Activated CD4-positive, alpha-beta T cell treated with anti-CD3 and anti-CD28 coated beads, Interleukin-2, amount 50 U/mL, for 4 hours (primary cell): ENCODE measurements around the gene GMPS.
A peak's percentile ranks its signal among the peaks of the same experiment; 100 is the strongest.
"Not testable (repeated sequence)": the region's sequence is repeated elsewhere in the genome, so short reads cannot be mapped to it uniquely, and the experiment has no call there.

Experiments used
- DNase-seq, 2 experiments: peaks; one replicate each; pipeline ENCODE4 v3.0.0-alpha.2; 2020

GMPS gene

DNA sequence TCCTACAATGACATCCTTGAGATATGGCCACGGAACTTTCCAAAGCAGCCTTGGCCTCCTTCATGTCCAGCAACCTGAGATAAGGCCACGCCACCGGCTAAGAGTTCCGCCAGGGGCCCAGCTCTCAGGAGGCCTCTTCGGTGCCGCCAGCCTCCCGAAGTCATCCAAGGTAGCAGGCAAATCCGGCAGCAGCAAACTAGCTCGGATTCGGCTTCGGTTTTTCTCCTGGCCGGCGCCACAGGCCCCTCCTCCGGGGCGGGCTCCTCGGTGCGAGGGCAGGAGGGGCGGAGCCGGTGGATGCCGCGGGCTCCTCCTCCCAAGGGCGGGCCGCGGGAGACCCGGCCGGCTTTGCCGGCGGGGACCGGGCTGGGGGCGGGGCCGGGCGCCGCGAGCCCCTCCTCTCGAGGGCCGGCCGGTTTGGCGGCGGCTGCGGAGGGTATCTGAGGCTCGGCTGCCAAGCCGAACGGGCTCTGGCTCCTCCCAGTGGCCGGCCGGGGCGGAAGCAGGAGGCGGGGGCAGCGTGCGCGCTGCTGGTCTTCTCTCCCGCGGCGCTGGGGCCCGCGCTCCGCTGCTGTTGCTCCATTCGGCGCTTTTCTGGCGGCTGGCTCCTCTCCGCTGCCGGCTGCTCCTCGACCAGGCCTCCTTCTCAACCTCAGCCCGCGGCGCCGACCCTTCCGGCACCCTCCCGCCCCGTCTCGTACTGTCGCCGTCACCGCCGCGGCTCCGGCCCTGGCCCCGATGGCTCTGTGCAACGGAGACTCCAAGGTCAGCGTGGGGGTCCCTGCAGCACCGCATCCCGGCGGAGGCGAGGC lies at the start of gene GMPS:
GMPS (plus strand) TSS at position 518 of the 812 bp plus-strand sequence; CDS start at position 739, 221 bp downstream.
- DNase-seq: peak; percentile 90 to 93

DNA sequence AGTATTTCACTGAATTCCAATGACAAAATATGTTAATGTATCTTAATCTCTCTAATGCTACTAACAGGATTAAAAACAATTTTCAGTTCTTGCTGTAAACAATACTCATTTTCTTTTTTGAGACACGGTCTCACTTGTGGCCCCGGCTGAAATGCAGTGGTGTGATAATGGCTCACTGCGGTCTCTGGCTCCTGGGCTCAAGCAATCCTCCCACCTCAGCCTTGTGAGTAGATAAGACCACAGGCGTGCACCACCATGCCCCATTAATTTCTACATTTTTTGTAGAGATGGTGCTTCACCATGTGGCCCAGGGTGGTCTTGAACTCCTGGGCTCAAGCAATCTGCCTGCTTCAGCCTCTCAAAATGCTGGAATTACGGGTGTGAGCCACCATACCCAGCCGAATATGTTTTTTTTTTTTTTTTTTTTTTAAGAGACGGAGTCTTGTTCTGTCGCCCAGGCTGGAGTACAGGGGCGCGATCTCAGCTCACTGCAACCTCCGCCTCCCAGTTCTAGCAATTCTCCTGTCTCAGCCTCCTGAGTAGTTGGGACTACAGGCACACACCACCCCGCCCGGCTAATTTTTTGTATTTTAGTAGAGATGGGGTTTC lies 41.9 kb upstream of the GMPS start:
- not testable (repeated sequence) for DNase-seq

DNA sequence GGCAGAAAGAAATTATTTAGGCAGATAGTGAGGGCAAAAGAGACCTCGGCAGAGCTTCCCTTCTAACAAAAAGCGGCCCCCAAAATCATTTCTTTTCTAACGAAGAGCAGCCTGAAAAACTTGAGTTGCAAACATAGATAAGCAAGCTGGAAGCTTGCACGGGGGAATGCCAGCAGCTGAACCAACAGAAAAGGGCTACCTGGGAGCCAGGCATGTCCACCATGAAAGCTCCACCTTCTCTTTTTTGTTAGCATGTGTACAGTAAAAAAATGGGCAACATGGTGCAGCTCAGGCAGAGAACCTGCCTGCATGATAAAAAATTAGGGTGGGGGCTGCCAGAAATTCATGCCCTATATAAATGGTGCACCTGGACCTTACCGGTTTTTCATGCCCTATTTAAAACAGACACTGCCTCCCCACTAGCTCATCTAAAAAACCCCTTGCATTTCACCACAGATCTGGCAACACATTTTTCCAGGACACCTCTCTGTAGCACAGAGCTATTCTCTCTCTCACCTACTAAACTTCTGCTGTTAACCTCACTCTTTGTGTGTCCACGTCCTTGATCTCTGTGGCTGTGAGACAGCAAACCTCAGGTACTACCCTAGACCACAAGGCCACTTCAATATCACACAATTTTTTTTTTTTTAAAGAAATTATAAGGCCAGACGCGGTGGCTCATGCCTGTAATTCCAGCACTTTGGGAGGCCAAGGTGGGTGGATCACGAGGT lies 34.9 kb upstream of the GMPS start:
- no peak for DNase-seq

DNA sequence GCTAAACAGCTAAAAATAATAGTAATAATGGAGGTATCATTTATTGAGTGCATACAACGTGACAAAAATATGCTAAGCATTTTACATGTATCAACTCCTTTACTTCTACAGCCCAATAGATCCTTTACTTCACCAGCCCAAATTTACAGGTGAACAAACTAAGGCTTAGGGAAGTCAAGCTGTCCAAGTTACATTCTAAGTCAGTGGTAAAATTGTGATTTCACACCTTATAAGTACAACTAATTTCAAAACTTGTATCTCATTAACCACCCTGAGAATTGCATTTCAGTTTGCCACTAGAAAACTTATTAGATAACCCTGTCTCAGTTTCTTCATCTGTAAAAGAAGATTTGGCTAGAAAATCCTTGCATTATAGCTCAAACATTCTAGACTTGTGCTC lies 26.9 kb upstream of the GMPS start:
- DNase-seq: no peak

DNA sequence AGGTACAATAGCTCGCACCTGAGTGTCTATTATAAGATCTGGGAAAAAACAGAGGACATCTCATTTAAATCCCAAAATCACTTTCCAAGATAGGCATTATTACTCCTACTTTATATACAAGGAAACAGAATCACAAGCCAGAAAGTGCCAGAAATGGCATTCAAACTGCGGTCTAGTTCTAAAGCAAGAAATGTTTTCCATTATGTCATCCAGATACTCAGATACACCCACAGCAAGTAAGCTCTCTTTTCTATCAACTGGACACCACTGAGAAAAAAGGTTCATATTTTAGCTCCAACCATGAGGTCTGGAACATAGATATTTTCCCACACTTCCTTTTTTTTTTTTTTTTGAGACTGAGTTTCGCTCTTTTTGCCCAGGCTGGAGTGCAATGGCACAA lies 24.3 kb upstream of the GMPS start:
- no peak for DNase-seq

DNA sequence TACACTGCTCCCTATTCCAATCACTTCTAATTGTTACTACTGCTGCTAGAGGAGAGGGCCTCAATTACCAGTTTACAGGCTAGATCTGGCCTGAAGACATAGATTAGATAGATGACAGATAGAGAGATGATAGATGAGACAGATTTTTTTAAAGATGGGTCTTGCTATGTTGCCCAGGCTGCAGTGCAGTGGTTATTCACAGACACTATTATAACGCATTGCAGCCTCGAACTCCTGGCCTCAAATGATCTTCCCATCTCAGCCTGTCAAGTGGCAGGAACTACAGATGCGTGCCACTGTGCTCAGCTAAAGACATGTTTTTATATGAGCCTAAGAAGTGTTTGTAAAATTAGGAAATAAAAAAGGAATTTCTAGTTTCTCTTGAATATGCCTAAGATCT lies 22.5 kb upstream of the GMPS start:
- DNase-seq: no peak

DNA sequence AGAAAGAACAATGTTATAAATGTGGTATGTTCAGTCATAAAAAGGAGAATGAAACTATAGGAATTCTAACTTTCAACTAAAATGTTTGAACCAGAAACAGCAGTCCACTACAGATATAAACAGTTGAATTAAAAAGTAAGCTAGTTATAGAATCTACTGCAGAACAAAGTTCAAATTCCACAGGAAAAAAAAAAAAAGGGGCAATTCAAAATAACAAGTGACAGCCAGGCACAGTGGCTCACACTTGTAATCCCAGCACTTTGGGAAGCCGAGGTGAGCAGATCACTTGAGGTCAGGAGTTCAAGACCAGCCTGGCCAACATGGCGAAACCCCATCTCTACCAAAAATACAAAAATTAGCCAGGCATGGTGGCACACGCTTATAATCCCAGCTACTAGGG lies 21.0 kb upstream of the GMPS start:
- not testable (repeated sequence) for DNase-seq

DNA sequence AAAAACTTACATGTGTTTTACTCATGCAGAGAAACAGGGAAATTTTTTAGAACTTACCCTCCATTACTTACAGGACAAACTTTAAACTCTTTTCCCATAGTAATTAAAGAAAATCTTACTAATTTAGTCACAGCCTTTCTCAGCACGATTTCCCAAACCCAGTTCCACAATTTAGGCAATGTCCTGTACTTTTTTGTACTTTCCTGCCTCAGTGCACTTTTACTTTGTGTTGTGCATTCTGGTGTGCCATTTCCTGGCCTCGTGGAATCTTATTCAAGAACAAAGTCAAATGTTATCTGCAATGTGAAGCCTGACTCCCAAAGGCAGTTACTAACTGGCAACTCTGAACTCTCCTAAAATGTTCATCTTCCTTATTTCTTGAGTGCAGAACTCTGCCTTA lies 18.1 kb upstream of the GMPS start:
- no peak for DNase-seq

DNA sequence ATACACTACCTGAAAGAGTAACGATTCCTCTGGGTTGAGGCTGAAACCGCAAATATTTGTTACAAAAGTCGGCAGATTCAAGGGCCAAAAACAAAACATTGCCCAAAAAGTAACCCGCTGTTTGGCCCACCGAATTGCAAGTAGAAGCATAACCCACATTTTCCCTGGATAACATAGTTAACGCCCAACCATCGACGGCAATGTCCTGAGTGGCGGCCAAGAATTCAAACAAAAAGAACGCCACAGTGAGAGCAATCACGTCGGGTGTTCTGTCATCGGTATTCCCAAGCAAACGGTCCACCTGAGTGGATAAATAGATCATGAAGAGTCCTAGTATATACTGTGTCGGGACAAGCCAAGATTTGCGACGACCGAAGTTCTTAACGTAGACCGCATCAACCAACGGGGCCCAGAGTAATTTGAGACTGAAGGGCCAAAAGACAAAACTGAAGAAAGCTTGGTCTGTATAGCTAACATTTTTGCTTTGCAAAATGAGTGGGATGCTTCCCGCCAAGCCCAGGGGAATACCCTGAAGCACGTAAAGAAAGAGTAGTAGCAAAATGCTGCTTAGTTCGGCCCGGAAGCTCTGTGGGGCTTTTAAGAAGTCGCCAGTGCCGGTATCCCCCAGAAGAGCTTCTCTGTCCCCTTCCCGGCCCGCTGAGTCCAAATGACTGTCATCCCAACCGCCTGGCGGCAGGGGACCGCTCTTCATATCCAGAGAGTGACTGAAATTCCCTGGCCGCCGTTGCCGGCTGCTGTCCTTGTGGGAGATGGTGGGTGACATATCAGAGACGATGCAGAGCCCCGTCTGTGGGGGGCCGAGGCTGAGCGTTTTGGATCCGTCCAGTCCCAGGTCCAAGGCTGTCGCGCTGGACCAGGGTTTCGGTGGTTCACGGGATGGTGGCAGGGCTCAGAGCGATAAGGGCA lies 17.0 kb upstream of the GMPS start:
- DNase-seq: peak; percentile 5 to 18

DNA sequence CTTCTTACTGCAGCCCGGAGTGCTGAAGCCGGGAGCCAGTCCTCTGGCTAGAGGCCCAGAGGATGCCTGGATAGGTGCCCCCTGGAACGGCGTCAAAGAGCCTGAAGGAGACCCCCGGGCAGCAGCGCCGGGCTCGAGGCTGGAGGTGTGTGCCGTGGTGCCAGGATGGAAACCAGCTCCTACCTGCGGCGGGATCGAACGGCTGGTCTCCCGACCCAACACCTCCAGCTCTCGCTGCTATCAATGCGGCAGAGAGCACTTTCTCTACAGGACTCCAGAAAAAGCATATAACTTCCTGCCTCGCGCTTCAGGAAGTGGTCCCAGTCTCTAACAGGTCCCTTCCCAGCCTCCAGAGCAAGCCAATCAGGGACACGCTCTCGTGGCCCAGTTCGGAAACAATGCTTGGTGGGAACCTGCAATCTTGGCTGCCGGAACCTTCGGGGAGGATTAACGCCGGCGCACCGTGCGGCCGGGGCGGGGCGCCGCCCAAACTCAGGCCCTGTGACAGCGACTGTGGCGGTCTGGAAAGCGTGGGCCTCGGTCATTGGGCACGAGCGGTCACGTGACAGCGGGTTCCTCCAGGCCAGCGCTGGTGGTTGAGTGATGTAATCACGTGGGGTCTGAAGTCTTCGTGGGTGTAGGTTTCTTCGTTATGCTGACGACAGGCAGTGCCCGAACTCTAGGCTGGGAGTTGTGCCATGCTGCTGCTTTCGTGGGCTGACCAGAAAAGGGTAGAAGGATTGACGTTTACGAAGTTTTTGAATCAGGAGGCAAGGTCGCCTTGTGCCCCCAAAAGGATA lies 16.1 kb upstream of the GMPS start, which contains the start of gene SLC33A1:
SLC33A1 (minus strand) TSS at position 287 of the 800 bp plus-strand sequence. CDS start 430 bp downstream, outside the sequence.
- peak; percentile 98 for DNase-seq

DNA sequence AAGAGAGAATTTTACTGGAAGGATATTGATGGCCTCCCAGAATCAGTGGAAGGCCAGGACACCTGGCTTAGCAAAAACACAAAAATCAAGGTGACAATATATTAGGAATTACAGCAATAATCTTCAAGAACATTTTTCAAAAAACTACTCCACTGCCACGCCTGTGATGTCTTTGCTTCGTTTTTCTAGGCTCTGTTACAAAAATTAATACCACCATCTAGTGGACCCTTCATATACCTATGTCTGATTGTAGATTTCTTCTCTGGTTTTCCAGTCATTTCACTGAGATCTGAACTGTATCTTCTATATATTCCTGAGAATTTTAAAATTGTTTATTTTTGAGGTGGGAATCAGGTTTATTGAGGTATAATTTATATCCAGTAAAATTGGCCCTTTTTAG lies 10.6 kb upstream of the GMPS start:
- DNase-seq: no peak

DNA sequence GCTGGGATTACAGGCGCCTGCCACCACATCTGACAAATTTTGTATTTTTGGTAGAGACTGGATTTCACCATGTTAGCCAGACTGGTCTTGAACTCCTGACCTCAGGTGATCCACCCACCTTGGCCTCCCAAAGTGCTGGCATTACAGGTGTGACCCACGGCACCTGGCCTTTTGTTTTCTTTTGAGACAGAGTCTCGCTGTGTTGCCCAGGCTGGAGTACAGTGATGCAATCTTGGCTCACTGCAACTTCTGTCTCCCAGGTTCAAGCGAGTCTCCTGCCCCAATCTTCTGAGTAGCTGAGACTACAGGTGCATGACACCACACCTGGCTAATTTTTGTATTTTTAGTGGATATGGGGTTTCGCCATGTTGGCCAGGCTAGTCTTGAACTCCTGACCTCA lies 10.0 kb upstream of the GMPS start:
- DNase-seq: not testable (repeated sequence)

DNA sequence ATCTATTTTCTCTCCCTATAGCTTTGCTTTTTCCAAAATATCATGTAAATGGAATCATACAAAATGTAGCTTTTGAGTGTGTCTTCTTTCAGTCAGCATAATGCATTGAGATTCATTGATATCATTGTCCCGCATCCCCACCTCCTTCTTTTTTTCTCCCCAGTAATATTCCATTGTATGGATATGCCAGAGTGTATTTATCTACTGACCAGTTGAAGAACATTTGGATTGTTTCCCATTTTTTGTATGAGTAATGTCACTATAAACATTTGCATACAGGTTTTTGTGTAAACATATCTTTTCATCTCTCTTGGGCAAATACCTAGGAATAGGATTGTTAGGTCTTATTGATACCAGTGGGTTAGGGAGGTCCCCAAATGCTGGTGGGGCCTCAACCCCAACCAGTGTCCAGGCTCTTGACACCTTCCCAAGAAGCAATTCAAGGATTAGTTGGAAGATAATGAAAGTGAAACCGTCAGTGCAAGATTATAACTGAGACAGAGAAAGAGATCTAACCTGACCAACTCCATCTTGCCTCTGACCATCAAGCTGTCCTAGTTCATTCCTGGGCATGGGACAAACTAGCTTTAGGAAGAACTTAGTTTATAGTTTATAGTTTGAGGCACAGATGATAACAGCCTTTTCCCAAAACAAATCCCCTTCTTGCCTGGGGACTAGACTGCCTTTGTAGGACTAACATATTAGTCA lies 8.8 kb upstream of the GMPS start:
- DNase-seq: no peak

DNA sequence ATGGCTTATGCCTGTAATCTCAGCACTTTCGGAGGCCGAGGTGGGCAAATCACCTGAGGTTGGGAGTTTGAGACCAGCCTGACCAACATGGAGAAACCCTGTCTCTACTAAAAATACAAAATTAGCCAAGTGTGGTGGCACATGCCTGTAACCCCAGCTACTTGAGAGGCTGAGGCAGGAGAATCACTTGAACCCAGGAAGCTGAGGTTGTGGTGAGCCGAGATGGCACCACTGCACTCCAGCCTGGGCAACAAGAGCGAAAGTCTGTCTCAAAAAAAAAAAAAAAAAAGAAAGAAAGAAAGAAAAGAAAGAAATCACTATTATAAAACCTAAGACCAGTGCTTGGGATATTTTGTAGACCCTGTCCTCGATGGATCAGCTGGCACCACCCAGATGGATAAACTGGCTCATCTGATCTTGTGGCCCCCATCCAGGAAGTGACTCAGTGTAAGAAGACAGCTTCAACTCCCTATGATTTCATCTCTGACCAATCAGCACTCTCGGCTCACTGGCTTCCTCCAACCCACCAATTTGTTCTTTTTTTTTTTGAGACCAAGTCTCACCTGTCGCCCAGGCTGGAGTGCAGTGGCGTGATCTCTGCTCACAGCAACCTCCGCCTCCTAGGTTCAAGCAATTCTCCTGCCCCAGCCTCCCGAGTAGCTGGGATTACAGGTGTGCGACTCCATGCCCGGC lies 8.0 kb upstream of the GMPS start:
- DNase-seq: peak; percentile 39 to 53

DNA sequence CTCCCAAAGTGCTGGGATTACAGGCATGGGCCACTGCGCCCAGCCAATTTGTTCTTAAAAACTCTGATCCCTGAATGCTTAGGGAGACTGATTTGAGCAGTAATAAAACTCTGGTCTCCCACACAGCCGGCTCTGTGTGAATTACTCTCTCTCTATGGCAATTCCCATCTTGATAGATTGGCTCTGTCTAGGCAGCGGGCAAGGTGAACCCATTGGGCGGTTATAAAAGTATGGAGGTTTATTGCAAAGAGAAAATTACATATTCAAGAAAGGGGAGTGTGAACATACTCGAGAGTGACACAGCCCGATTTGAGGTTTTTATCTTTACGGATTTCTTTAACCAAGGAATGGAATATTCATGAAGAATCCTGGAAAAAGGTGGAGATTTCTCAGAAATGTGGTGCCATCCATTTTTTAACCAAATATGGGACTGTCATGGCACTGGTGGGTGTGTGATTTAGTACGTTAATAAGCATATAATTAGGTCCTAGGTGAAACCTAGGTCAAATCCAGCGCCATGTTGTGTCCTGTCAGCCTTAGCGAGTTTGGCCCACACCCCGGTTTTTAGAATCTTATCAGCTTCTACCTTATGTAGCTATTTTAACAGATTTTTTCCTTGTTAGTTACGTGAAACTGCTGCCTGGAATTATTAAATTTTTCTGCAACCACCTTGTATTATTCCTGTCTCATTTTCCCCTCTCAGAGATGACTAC lies 7.2 kb upstream of the GMPS start:
- no peak for DNase-seq

DNA sequence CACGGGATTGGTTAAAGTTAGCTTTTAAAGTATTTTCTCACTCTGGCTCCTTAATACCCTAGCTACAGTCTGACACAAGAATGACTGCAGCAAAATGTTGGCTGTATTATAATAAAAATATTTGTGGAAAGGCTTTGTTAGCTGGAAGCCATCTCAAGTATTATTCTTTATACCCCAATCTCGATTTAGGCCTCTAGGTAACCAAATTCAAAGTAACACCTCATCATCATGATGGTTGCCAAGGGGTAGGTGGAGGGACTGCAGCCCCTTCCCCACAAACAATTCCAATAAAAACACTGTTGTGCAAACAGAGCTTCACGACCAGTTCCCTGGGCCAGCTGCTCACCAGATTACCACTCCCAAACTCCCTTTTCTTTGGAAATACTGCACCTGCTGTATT lies 759 bp upstream of the GMPS start:
- DNase-seq: no peak

DNA sequence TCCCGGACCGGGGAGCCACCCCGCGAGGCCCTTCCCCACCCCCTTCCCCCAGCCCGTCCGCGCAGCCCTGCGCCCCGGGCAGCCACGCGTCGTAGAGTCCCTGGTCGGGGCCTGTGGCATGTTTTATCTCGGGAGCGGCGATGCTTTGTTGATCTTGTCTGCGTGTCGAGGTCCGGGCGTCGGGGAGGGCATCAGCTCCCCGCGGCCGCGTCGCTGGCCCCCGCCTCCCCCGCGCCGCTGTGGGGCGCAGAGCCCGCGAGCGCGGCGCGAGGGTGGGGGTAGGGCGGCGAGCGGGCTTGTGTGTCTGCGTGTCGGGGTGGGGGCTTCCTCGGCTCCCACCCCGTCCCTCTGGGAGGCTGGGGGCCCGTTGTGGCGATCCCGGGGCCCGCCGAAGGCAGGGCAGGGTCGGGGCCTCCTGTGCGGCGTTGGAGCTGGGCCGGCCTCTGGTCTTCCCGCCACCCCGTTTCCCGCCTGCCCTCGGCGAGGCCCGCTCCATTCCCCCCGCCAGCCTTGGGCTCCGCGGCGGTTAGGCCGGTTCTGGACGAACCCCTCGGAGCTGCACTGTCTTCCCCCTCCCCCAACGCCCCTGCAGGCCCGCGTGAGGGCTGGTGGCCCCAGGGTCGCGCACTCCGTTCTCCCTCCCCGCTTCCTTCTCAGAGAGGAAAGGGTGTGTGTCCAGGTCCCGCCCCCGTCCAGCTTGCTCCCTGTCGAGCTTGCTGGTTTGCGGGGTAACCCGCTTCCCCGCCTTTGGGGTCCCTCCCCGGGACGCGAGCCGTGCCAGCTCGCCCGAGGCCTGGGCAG lies 695 bp downstream of the GMPS start:
- peak; percentile 16 to 24 for DNase-seq

DNA sequence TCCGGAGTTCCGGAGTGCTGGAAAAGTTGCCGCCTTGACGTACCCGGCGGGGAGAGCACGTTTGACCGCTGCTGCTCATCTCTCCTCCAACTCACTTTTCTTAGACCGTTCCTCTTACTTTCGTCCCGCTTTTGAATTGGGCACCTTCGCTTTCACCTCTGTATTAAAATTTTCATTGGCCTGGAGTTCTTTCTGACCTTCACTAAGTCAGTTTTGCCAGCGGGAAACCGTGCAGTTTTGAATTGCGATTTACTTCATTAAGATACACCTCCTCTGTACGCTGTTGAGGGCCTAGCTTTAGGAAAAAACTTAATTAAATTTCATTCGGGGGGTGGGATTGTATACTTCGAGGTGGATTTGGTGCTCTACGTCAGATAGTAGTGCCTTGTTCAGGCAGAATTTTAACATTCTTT lies 1.3 kb downstream of the GMPS start:
- no peak for DNase-seq
